ENCODE data around the gene MRGPRD. TPM values are rescaled to one million over a fixed set of nuclear protein-coding genes. Genes with fewer than 3 reads are reported as not detected.

The MRGPRD gene
- total and polyA plus RNA-seq, 2 experiments from 2014 or later: not detected

- TF ChIP-seq ZNF462 (CRISPR knock-in tag; IDR thresholded peaks at IDR 0.05): no peak
- no peak for TF ChIP-seq ETS1 (IDR thresholded peaks at IDR 0.05)
- TF ChIP-seq CREB1 (CRISPR knock-in tag; IDR thresholded peaks at IDR 0.05; ENCODE audit: low read depth): no peak
These were observed 28.8 kb upstream of the MRGPRD start (continued) for GRCh38 chr11:69009441-69010211.

- ATAC-seq (no peak), DNase-seq (ENCODE audit: low spot score) (no peak)
- no peaks in the 10 kb centered on the region; the same call in 1 of the 2 replicates for H3K27me3 ChIP-seq (ENCODE audit: insufficient read depth)
- H3K4me3 ChIP-seq: no peak overlapping the region
- peaks cover 26% of the 10 kb centered on the region for H3K4me1 ChIP-seq (ENCODE audit: insufficient read depth)
- no peaks in the 10 kb centered on the region for H3K9me2 ChIP-seq (ENCODE audit: insufficient read depth)
- H3F3A ChIP-seq (replicated peaks; ENCODE audit: low read depth): no peaks in the 10 kb centered on the region
- H3K27me3 Mint-ChIP-seq (ENCODE audit: insufficient read depth, low read depth, poor library complexity): peaks cover 20% of the 10 kb centered on the region
- no peaks in the 10 kb centered on the region for H3K36me3 ChIP-seq (ENCODE audit: insufficient read depth)
- H3K27ac ChIP-seq (ENCODE audit: low read depth): no peak overlapping the region
- H3K4me2 ChIP-seq: no peak overlapping the region
- no peaks in the 10 kb centered on the region for H3K79me2 ChIP-seq (replicated peaks; ENCODE audit: insufficient read depth)
- H4K20me1 ChIP-seq (replicated peaks; ENCODE audit: insufficient read depth): no peaks in the 10 kb centered on the region
- H3K4me3 Mint-ChIP-seq: no peak overlapping the region
- peaks cover 3% of the 10 kb centered on the region; the same call in 2 of the 3 replicates for H3K36me3 Mint-ChIP-seq (ENCODE audit: low read depth)
- no peaks in the 10 kb centered on the region for H3K9me3 Mint-ChIP-seq
- no peak overlapping the region for H3K27ac Mint-ChIP-seq
- peaks cover 21% of the 10 kb centered on the region for H3K4me1 Mint-ChIP-seq
- H2AFZ ChIP-seq: no peak overlapping the region
- TF ChIP-seq NANOG (IDR thresholded peaks at IDR 0.05; ENCODE audit: borderline replicate concordance) (no peak), POLR2AphosphoS5 (IDR thresholded peaks at IDR 0.05; ENCODE audit: low read depth) (no peak), ZNF462 (CRISPR knock-in tag; IDR thresholded peaks at IDR 0.05) (no peak), EZH2 (IDR thresholded peaks at IDR 0.05; ENCODE audit: low read depth, unreplicated experiment) (no peak)
These were observed 28.1 kb upstream of the MRGPRD start for GRCh38 chr11:69008737-69009440.

All from GM23338 (cell line).